ENCODE results near the gene MAPK10.
A peak's percentile ranks its signal among the peaks of the same experiment; 100 is the strongest.
"Not testable (repeated sequence)": the region's sequence is repeated elsewhere in the genome, so short reads cannot be mapped to it uniquely, and the experiment has no call there.

The MAPK10 gene

DNA sequence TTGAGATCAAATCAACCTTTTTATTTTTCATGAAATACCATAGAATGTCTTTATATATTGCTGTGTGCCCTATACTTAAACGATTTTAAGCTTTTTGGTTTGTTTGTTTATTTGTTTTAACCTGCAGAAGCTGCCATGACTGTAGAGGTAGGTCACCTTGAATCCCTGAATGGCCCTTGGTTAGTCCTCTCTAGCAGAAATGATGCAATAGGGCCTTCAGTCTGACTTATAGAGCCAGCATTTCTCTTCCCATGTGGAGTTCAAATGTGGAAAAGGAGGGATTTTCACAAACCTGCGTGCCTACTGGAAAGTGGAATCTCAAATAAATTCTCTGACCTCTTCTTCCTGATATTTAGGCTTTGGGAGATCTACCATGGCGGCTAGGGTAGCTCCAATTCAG lies 327.9 kb downstream of the MAPK10 start:
- no peak for DNase-seq

DNA sequence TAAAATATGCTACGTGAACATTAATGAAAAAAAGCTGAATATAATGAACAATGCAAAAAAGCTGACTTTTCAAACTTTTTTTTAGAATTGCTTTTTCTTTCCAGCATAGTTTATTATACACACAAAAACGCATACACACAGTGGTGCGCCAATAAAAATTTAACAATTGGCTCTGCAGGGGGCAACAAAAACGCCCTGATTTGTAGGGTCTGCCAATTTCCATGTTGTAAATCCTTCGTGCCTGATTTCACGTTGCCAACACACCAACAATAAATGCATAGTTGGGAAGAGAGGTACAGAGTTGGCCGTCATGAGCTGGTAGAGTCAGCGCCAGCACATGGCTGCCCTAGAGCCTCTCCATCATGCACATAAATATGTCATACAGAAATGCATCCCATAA lies 333.1 kb downstream of the MAPK10 start:
- no peak for DNase-seq

DNA sequence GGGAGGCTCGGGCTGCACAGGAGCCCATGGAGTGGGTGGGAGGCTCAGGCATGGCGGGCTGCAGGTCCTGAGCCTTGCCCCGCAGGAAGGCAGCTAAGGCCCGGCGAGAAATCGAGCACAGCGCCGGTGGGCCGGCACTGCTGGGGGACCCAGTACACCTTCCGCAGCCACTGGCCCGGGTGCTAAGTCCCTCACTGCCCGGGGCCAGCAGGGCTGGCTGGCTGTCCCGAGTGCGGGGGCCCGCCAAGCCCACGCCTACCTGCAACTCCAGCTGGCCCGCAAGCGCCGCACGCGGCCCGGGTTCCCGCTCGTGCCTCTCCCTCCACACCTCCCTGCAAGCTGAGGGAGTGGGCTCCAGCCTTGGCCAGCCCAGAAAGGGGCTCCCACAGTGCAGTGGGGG lies 338.2 kb downstream of the MAPK10 start:
- DNase-seq: not testable (repeated sequence)

DNA sequence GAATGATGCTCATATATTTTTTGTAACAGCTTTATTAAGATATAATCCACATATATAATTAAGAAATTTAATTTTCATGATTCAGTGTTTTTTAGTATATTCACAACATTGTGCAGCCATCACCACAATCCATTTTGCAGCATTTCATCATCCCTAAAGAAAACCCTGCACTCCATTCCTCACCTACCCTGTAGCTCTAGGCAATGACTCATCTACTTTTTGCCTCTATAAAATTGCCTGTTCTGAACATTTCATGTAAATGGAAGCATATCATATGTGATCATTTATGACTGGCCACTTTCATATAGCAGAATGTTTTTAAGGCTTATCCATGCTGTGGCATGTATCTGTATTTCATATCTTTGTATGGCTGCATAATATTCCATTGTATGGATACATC lies 339.9 kb downstream of the MAPK10 start:
- DNase-seq: no peak

DNA sequence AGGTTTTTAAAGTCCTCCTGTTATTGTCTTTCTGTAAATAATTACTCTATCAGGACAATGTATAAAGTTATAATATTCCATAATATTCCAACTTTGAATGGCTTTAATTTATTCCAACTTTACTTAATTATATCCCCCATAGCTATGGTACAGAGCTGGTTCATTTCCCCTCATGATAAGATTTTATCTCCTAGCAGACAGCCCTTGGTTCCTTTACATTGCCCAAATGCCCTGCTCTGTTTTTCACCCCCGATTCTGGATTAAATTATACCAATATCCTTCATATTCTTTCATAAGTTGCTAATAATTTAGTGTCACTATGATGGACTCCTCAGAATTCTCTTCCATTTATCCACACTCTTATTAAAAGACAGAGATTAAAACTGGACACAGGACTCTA lies 340.5 kb downstream of the MAPK10 start:
- no peak for DNase-seq

DNA sequence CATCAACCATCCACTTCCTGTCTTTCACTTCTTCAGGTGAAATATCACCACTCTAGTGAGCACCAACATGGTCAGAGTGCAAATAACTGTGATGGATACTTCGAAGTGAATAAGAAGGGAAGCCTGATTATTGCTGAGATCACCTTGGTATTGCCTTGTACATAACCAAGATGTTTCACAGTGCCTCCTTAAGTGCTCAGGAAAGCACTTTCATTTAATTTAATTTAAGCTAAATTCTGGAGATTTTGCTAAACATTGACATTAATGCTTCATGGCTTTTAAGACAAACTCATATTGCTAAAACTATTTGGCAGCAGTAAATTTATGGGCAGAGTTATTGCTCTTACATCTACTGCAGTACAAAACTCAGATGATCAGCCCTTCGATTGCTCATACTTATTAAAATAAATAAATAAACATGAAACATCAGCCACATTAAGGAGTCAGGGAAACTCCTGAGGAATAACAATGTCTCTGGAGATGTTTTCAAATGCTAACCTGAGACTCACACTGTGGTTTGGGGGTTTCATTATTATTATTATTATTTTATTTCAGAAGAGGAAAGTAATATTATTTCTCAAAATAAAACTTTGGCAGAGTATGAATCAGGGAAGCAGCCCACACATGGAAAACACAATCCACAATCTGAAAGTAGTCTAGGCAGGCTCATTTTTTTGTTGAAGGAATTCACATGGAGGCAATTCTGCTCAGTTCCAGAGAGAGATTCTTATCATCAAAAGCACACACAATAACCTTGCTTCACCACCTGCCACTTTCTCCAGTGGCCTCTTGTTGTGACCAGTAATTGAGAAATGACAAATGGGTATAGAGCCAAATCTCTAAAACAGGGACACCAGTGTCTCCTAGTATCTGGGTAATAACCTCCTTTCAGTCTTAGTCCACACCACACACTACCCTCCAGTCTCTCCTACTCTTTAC lies 344.2 kb downstream of the MAPK10 start:
- DNase-seq: no peak

DNA sequence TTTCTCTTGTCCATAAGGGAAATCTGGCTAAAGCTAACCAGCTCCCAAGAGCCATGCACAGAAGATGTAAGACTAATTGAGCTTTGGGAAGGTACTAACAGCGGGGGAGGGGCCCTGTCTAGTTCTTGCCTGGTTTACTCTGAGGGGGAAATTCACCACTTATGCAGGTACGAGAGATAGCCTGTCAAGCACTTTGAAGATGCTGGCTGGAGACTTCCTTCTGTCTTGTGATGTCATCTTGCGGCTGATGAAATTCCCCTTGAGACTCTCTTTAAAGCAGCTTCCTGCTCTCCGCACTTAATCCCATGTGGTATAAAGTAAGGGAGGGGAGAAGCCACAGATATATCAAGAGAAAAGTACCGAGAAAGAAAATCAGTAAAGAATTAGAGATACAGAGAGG lies 345.3 kb downstream of the MAPK10 start:
- no peak for DNase-seq

DNA sequence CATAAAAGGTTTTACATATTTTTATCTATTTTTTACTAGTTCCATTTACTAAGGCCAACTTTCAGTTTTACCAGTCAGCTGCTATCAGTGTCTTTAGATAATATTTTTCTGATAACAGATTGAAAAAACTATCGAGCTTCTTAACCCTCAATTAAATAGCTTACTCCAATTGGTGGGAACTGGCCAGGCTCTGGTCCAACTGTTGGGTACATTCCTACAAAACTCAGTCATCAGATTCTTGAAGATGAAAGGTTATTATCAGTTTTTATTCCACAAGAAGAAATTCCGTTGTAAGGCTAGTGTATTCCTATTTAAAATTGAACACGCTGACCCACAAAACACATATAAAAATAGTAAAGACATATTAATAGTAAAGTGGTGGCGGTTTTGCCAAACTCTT lies 346.2 kb downstream of the MAPK10 start:
- DNase-seq: no peak

DNA sequence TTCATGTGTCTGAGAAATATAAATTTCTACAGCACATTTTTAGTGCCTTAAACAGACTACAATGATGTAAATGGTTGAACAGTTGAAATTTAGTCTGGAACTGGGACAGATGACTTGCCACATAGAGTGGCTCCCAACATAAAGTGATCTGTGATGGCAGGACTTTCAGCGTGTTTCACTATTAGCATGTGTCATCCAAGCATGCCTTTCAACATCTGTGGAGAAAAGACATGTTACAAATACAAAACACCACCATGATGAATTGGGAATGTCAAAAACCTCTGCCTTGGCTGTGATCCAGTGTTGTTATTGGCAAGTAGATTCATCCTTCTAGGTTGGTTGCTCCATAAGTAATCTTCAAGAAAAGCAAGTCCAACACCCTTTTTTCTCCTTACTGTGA lies 348.7 kb downstream of the MAPK10 start:
- DNase-seq: no peak

DNA sequence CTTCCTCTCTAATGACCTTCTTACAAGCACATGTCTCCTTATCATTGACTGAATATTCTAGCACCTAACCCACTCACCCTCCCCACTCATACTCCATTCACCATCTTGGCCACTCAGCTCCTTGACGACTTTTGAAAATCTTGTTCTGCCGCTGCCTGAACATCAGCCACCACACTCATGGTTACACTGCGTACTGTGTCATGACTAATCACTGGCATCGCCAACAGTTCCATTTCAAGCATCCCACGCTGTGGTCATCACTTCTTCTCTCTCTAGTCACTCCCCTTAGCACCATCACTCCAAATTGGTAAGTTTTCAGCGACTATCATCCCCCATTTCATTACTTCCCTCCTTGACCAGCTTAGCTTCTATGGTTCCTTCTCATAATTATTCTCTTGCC lies 352.8 kb downstream of the MAPK10 start:
- no peak for DNase-seq

DNA sequence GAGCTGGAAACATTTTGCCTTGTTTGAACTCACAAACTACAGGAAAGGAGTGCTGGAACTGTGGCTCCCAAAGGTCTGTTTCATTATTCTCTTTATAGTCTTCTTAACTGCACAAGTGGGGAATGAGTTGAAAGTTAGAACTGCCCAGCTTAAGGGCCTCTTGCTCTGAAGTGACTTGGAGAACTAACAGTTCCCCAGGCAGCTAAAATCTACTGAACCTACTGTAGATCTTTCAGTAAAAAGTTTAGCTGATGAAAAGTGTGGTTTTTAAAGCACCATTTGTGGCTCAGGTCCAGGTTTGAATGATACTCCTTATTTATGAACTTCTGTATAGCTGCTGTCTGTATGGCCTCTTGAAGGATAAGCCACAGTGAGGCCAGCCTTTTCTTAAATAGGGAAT lies 353.8 kb downstream of the MAPK10 start:
- no peak for DNase-seq

DNA sequence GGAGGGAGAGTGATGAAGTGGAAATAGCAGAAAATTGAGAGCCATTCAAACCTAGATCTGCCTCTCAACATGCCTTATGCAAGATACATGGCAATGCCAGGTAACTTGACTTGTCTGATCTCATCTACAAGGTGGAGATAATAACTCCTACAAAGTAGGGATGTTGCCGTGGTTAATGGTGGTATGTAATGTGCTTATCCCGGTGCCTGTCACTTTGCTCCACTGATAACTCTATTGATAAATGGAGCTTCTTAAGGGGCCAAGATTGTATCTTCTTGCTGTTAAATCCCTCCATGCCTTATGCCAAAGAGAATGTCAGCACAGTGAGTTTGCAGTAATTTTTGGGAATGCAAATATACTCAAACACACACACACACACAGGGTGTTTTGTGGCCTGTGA lies 355.8 kb downstream of the MAPK10 start:
- DNase-seq: no peak

DNA sequence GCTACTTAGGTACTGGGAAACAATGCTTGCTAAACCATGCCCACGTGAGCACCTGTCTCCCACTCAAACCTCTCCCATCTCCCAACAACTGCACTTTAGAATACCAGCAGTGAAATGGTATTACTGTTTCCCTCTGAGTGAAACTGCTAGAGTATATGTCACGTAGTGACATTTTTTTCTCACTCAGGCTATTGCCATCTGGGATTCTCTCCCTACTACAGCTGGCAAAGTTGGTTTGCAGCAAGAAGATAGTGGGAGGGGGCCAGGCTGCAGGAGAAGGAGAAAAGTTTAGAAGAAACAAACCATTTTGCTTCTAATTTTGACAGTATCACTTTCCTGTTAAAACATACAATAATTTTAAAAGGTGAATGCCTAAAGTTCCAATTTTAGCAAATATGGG lies 358.3 kb downstream of the MAPK10 start:
- DNase-seq: no peak

DNA sequence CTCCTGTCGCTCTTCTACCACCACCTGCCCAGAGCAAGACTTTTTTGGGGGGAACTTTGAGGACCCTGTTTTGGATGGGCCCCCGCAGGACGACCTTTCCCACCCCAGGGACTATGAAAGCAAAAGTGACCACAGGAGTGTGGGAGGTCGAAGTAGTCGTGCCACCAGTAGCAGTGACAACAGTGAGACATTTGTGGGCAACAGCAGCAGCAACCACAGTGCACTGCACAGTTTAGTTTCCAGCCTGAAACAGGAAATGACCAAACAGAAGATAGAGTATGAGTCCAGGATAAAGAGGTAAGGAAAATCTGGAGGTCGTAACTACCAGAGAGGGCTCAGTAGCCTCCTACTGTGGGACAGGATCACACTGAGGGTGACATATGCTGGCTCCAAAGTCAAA lies 364.5 kb downstream of the MAPK10 start:
- DNase-seq: no peak

DNA sequence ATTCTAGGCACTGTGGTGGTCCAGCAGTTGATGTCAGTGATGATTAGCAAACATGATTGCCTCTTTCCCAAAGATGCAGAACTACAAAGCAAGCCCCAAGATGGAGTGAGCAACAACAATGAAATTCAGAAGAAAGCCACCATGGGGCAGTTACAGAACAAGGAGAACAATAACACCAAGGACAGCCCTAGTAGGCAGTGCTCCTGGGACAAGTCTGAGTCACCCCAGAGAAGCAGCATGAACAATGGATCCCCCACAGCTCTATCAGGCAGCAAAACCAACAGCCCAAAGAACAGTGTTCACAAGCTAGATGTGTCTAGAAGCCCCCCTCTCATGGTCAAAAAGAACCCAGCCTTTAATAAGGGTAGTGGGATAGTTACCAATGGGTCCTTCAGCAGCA lies 365.3 kb downstream of the MAPK10 start:
- no peak for DNase-seq

DNA sequence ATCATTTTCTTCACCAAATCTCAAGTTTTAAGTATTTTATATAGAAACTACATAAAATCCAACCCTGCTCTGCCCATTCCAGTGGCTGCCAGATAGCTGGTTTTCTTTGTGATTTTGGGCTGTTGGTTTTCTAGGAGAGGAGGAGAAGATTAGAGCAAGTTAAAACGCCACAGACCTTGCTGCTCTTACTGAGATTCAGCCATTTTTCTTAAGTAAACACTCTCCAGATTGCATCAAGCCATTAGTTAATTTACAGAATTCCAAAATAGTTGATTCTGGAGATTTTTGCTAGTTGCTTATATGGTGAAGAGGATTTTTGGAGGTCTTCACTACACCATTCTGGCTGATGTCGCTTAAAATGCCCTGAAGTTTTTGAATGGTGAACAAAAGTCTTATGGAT lies 366.2 kb downstream of the MAPK10 start:
- DNase-seq: no peak

DNA sequence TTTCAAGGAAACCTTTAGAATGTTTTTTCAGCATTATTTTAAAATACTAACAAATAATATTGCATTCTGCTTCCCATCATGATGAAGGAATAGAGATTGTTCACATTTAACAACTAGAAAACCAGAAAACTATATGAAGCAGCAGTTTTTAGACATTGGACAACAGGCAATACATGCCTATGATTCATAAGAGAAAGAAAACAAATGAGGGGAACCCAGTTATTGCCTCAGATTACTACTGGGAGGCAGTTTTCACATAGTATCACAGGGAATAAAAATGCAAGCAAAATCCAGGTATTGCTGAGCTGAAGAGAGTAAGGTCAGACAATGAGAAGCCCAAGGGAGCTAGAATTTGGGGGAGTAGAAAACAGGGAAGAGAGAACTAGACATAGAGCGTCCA lies 373.6 kb downstream of the MAPK10 start:
- no peak for DNase-seq

DNA sequence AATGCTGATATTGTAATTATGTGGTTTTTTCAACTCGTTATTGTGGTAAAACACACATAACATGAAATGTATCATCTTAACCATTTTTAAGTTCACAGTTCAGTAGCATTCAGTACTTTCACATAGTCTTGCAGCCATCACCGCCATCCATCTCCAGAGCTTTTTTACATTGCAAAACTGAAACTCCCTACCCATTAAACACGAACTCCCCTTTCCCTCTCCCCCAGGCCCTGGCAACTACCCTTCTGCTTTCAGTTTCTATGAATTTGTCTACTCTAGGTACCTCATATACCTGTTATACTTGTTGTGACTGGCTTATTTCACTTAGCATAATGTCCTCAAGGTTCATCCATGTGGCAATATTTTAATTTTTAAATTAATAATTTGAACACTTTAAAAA lies 380.6 kb downstream of the MAPK10 start:
- no peak for DNase-seq

DNA sequence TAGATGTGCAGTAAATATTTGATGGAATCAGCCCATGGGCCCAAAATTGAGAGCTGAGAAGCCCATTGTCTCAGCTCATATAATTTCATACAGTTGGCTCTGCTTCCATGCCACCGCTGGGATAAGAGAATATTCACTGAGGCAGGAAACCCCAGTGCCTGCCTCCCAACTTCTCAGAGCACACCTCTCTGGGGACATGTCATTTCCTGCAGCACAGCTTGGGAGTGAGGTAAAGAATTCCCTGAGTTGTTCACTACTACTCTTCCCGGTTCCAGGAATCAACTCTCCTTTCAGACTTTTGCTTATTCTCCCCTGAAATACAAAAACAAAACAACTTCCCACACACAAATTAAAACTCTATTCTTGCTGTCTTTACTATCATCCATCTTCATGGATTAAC lies 389.3 kb downstream of the MAPK10 start:
- DNase-seq: no peak

DNA sequence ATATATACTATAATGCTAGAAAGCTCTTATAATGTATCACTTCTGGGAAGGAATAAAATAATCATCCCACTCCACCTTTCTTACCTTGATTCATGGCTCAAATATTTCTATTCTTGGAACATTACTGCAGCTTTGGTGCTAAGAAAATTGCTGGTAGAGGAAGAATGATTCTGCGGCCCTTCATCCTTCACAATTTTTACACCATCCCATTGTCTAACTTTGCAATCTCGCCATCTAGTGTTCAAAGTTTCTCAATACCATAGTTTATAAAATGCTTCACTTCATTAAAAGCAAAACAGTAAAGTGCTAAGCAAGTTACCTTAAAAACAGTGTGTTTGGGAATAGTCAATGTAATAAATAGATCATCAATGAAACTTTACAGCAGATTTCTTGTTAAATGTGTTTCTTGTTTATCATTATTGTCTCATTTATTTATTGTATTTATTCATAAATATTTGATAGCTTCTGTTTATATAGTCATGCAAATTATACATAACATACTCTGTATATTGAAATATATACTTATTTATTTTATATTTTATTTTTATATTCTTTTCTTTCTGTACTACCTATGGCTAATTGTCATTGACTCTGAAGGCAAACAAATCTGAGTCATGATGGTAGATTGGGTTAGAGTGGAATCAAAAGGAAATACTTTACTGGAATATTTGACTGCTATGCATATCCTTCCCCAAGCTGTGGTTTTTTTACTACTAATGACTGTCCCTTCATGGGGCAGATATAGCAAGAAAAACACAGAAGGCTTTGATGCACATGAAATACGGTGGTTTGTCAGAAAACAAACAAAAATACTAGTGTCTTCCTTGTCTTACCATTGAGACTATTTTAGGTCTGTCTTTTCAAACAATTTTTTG lies 390.7 kb downstream of the MAPK10 start:
- DNase-seq: peak; percentile 1

DNA sequence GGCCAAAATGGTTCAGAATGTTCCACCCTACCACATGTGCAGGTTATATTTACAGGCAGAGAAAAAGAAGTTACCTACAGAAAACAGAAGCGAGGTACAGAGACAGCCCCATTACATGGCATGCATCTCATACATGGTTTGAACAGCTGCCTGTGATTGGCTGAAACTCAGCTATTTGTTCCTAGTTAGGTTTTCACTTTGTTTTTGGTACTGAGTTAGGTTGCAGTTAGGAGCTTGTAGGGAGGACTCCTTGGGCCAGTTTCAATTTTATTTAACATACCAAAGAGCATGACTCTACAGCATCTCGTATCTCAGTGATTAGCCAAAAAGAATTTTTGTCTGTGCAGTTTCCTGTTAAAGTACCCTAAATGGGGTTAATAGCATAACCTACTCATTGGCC lies 392.0 kb downstream of the MAPK10 start:
- DNase-seq: no peak

DNA sequence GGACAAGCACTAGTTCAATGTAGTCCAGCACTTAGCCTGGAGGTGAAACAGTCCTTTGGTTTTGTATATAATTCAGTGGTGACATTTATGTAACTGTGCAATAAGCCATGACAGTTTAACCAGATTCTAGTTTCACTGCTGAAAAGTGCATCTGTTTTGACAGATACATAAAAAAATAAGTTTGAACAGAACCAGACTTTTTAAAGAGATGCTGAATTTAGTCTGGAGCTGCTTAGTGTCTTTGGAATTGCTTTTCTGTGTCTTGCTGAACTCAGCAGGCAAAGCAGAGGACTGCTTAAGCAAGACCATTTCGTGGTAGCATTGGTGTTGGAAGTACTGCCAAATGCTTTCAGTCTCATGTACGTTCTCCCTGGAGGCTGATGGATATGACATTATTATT lies 393.5 kb downstream of the MAPK10 start:
- no peak for DNase-seq

DNA sequence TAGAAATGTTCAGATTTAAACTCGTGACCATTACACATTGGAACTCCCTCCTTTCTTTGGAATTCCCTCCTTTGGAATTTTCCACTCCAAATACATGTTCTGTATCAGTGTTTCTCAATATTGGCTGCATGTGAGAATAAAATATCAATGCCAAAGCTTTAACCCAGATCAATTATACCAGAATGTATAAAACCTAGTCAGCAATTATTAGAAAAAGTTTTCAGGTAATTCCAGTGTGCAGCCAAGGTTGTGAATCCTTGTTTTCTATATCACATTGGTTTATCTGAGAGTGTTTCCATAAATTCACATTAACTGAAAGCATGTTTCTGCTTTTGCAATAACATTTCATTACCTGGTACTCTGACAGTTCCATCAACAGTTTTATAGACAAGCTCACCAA lies 394.3 kb downstream of the MAPK10 start:
- DNase-seq: no peak

DNA sequence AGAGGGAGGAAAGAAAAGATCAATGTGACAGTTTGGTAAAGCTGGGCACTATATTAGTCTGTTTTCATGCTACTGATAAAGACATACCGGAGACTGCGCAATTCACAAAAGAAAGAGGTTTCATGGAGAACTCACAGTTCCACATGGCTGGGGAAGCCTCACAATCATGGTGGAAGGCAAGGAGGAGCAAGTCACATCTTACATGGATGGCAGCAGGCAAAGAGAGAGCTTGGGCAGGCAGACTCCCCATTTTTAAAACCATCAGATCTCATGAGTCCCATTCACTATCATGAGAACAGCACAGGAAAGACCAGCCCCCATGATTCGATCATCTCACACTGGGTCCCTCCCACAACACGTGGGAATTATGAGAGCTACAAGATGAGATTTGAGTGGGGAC lies 394.8 kb downstream of the MAPK10 start:
- not testable (repeated sequence) for DNase-seq

All from NCI-H510A (cell line).